HFF-Myc (cell line): ENCODE data around the gene FKBP1A.

Source experiments
- DNase-seq: peaks from one replicate; pipeline ENCODE4 v3.0.0-alpha.2; 2011; ENCODE audit warnings: low read depth; ENCODE audit errors: extremely low read depth
- H3K4me3 ChIP-seq: replicated peaks from 2 replicates; pipeline ENCODE4 v1.5.1; 2011; ENCODE audit warnings: low read depth, mild to moderate bottlenecking, control low read depth, low read length
- TF ChIP-seq, protein P1 (sequence below): IDR thresholded peaks from 2 replicates; pipeline ENCODE4 v1.5.1; 2012; ENCODE audit warnings: mild to moderate bottlenecking, low read depth, low read length, control low read depth; ENCODE audit errors: missing control alignments

FKBP1A gene

DNA sequence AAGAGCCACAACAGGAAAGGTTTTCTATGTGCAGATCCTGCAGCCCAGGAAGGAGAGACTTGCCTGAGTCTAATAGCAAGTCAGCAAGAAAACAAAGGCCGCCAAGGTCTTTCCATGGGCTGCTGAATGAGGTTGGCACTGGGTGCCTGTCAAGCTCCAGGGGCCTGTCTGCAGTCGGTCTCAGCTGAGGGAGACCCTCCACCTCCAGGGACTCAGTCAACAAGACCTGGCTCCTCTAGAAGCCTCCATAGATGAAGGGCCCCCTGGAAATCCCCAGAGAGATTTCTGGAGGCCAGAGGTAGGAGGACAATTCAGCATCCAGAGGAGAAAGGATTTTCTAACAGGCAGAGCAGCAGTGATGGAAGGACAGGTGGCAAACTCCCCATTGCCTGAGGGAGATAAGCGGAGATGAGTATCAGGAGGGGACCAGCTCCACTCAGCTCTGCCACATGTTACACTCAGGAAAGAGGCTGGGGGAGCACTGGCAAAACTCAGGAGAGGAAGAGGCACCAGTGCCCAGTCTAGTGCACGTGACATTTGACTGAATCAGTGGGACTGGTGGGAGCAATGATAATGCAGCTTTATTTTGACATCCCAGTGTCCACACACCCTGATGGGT, 33.5 kb upstream of the FKBP1A start:
- TF ChIP-seq, protein P1, sequence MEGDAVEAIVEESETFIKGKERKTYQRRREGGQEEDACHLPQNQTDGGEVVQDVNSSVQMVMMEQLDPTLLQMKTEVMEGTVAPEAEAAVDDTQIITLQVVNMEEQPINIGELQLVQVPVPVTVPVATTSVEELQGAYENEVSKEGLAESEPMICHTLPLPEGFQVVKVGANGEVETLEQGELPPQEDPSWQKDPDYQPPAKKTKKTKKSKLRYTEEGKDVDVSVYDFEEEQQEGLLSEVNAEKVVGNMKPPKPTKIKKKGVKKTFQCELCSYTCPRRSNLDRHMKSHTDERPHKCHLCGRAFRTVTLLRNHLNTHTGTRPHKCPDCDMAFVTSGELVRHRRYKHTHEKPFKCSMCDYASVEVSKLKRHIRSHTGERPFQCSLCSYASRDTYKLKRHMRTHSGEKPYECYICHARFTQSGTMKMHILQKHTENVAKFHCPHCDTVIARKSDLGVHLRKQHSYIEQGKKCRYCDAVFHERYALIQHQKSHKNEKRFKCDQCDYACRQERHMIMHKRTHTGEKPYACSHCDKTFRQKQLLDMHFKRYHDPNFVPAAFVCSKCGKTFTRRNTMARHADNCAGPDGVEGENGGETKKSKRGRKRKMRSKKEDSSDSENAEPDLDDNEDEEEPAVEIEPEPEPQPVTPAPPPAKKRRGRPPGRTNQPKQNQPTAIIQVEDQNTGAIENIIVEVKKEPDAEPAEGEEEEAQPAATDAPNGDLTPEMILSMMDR: no peak
- DNase-seq: no peak
- H3K4me3 ChIP-seq: no peak overlapping the region

DNA sequence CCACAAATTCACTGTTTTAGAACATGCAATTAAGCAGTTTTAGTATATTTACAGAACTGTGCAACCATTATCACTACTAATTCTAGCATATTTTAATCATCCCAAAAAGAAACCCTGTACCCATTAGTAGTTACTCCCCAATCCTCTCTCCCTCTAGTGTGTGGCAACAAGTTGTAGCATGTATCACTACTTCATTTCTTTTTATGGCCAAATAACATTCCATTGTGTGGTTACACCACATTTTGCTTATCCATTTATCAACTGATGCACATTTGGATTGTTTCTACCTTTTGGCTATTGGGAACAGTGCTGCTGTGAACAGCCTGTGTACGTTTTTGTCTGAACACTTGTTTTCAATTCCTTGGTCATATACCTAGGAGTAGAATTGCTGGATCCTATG, 31.5 kb upstream of the FKBP1A start:
- TF ChIP-seq, protein P1: no peak
- DNase-seq: no peak
- H3K4me3 ChIP-seq: no peak overlapping the region

- TF ChIP-seq, protein P1: no peak
- H3K4me3 ChIP-seq: no peak overlapping the region
- DNase-seq: no peak
Measured at GRCh38 chr20:1423625-1424106, 30.8 kb upstream of the FKBP1A start.

- H3K4me3 ChIP-seq: no peak overlapping the region
- TF ChIP-seq, protein P1: no peak
- DNase-seq: no peak
Measured at GRCh38 chr20:1423206-1423605, 30.4 kb upstream of the FKBP1A start.

DNA sequence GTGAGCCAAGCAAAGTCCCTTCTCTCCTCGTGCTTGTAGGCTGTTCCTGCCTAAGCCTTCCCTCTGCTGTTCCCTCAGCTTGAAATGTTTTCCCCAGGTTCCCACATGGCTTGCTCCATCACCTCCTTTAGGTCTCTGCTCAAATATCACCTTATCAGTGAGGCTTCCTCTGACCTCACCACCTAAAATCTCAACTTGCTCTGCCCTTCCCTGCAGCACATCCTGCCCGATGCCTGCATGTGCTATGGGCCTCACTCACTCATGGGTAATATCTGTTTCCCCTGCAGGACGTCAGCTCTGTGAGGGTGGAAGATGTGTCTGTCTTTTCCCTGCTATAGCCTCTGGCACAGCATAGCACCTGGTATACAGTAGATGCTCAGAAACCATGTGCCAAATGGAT, 29.9 kb upstream of the FKBP1A start:
- DNase-seq: no peak
- TF ChIP-seq, protein P1: no peak
- H3K4me3 ChIP-seq: no peak overlapping the region

GRCh38 chr20:1420066-1420465, 27.2 kb upstream of the FKBP1A start:
- TF ChIP-seq, protein P1: no peak
- H3K4me3 ChIP-seq: no peak overlapping the region
- no peak for DNase-seq

- TF ChIP-seq, protein P1: no peak
- no peak overlapping the region for H3K4me3 ChIP-seq
- DNase-seq: no peak
Measured at GRCh38 chr20:1418350-1418749, 25.5 kb upstream of the FKBP1A start.
